Mesendoderm (in vitro differentiated cells): Measurements from ENCODE around the gene FBXW2.

ENCODE experiments used
- DNase-seq: peaks from one replicate; pipeline ENCODE4 v3.0.0; 2013
- H2AK5ac ChIP-seq: 2 replicates; pipeline ENCODE4 v1.6.1; 2013; ENCODE audit warnings: low read length, inconsistent platforms
- H2BK120ac ChIP-seq: 2 replicates; pipeline ENCODE4 v1.6.1; 2013; ENCODE audit warnings: low read depth, mild to moderate bottlenecking, low read length, moderate library complexity, mixed read lengths
- H2BK15ac ChIP-seq: replicated peaks from 2 replicates; pipeline ENCODE4 v1.6.1; 2013; ENCODE audit warnings: low read depth, mild to moderate bottlenecking, moderate library complexity
- H2BK5ac ChIP-seq: 2 replicates; pipeline ENCODE4 v1.6.1; 2013; ENCODE audit warnings: low read length, inconsistent platforms
- H3K18ac ChIP-seq: 2 replicates; pipeline ENCODE4 v1.6.1; 2013; ENCODE audit warnings: mild to moderate bottlenecking, low read length, mixed read lengths
- H3K23ac ChIP-seq: one replicate; pipeline ENCODE4 v1.6.1; 2013; ENCODE audit warnings: low read length
- H3K27ac ChIP-seq: 2 replicates; pipeline ENCODE4 v1.5.1; 2013; ENCODE audit warnings: low read depth, mild to moderate bottlenecking, inconsistent platforms, low read length, moderate library complexity
- H3K27me3 ChIP-seq: 2 replicates; pipeline ENCODE4 v1.6.1; 2013; ENCODE audit warnings: low read length, control low read depth, mild to moderate bottlenecking, inconsistent platforms; ENCODE audit not compliant: insufficient read depth, poor library complexity
- H3K36me3 ChIP-seq: 2 replicates; pipeline ENCODE4 v1.6.1; 2013; ENCODE audit warnings: low read length, inconsistent platforms; ENCODE audit not compliant: control insufficient read depth, insufficient read depth
- H3K4ac ChIP-seq: one replicate; pipeline ENCODE4 v1.6.1; 2013; ENCODE audit warnings: low read depth, mild to moderate bottlenecking, low read length, moderate library complexity
- H3K4me1 ChIP-seq: 2 replicates; pipeline ENCODE4 v1.6.1; 2013; ENCODE audit warnings: low read depth, low read length, inconsistent platforms; ENCODE audit not compliant: control insufficient read depth
- H3K4me2 ChIP-seq: 2 replicates; pipeline ENCODE4 v1.6.1; 2013; ENCODE audit warnings: low read length
- H3K4me3 ChIP-seq: 2 replicates; pipeline ENCODE4 v1.5.1; 2013; ENCODE audit warnings: mild to moderate bottlenecking, low read length
- H3K56ac ChIP-seq: one replicate; pipeline ENCODE4 v1.6.1; 2013; ENCODE audit warnings: low read length
- H3K79me1 ChIP-seq: 2 replicates; pipeline ENCODE4 v1.6.1; 2013; ENCODE audit warnings: low read length, inconsistent platforms
- H3K79me2 ChIP-seq: 2 replicates; pipeline ENCODE4 v1.6.1; 2013; ENCODE audit warnings: mild to moderate bottlenecking, low read length; ENCODE audit not compliant: control insufficient read depth, insufficient read depth
- H3K9ac ChIP-seq: 2 replicates; pipeline ENCODE4 v1.6.1; 2013; ENCODE audit warnings: low read length, inconsistent platforms
- H4K5ac ChIP-seq: one replicate; pipeline ENCODE4 v1.6.1; 2013; ENCODE audit warnings: low read length
- H4K8ac ChIP-seq: one replicate; pipeline ENCODE4 v1.6.1; 2013; ENCODE audit warnings: low read depth, mild to moderate bottlenecking, control low read depth, low read length, moderate library complexity
- WGBS: extraction: QIAGEN DNeasy Blood & Tissue Kit; methylation state at CpG from one replicate; pipeline ENCODE4 v1.1.7; 2013; ENCODE audit warnings: low lambda C conversion rate, missing lambda C conversion rate; ENCODE audit not compliant: insufficient coverage; ENCODE audit errors: extremely low coverage; 5-methylcytosine and 5-hydroxymethylcytosine counted together

The FBXW2 gene

GRCh38 chr9:120725907-120726306, 67.3 kb downstream of the FBXW2 start:
- WGBS: no CpG with 5 or more reads among the region's 1 CpG
- Histone ChIP-seq H3K18ac (no peak overlapping the region), H3K23ac (no peak overlapping the region), H2BK5ac (no peak overlapping the region), H3K56ac (no peak overlapping the region), H2AK5ac (no peak overlapping the region), H3K4me3 (no peak overlapping the region), H3K27me3 (no peaks in the 10 kb centered on the region), H3K4ac (no peak overlapping the region), H3K79me1 (no peaks in the 10 kb centered on the region), H3K4me2 (no peak overlapping the region), H2BK120ac (no peak overlapping the region), H2BK15ac (no peak overlapping the region), H3K4me1 (peaks cover 3% of the 10 kb centered on the region), H4K5ac (no peak overlapping the region), H3K79me2 (no peaks in the 10 kb centered on the region), H3K27ac (no peak overlapping the region), H4K8ac (no peak overlapping the region), H3K36me3 (no peaks in the 10 kb centered on the region), H3K9ac (no peak overlapping the region)
- DNase-seq: no peak

- Histone ChIP-seq H3K36me3 (no peaks in the 10 kb centered on the region), H3K79me2 (no peaks in the 10 kb centered on the region), H3K9ac (no peak overlapping the region), H3K27me3 (no peaks in the 10 kb centered on the region), H3K4ac (no peak overlapping the region), H2AK5ac (no peak overlapping the region), H3K56ac (no peak overlapping the region), H4K8ac (no peak overlapping the region), H3K18ac (no peak overlapping the region), H4K5ac (no peak overlapping the region), H3K79me1 (no peaks in the 10 kb centered on the region), H3K27ac (no peak overlapping the region), H2BK15ac (no peak overlapping the region), H3K4me3 (no peak overlapping the region), H2BK5ac (no peak overlapping the region), H3K23ac (no peak overlapping the region), H3K4me2 (no peak overlapping the region), H3K4me1 (peaks cover under 1% of the 10 kb centered on the region), H2BK120ac (no peak overlapping the region)
- no peak for DNase-seq
- WGBS: no CpG with 5 or more reads among the region's 1 CpG
These were observed 68.3 kb downstream of the FBXW2 start for GRCh38 chr9:120724757-120725400.

GRCh38 chr9:120723565-120723964, 69.7 kb downstream of the FBXW2 start:
- H3K4me2 ChIP-seq: no peak overlapping the region
- H3K27me3 ChIP-seq: no peaks in the 10 kb centered on the region
- H4K8ac ChIP-seq: no peak overlapping the region
- H3K4me1 ChIP-seq: no peaks in the 10 kb centered on the region
- no peak overlapping the region for H3K9ac ChIP-seq
- H3K56ac ChIP-seq: no peak overlapping the region
- no peak overlapping the region for H2BK120ac ChIP-seq
- no peak overlapping the region for H4K5ac ChIP-seq
- no peak overlapping the region for H3K23ac ChIP-seq
- H3K4me3 ChIP-seq: no peak overlapping the region
- H3K4ac ChIP-seq: no peak overlapping the region
- no peak overlapping the region for H2BK15ac ChIP-seq
- no peak overlapping the region for H2AK5ac ChIP-seq
- H3K79me1 ChIP-seq: no peaks in the 10 kb centered on the region
- no peak overlapping the region for H2BK5ac ChIP-seq
- no peaks in the 10 kb centered on the region for H3K79me2 ChIP-seq
- no CpG with 5 or more reads among the region's 3 CpGs for WGBS
- DNase-seq: no peak
- H3K27ac ChIP-seq: no peak overlapping the region
- H3K36me3 ChIP-seq: no peaks in the 10 kb centered on the region
- H3K18ac ChIP-seq: no peak overlapping the region

- Histone ChIP-seq H3K9ac (no peak overlapping the region), H3K56ac (no peak overlapping the region), H3K4me2 (no peak overlapping the region), H3K27me3 (no peaks in the 10 kb centered on the region), H3K18ac (no peak overlapping the region), H2BK120ac (no peak overlapping the region), H3K36me3 (no peaks in the 10 kb centered on the region), H3K23ac (no peak overlapping the region), H4K5ac (no peak overlapping the region), H3K27ac (no peak overlapping the region), H3K4ac (no peak overlapping the region), H3K4me1 (no peaks in the 10 kb centered on the region), H3K4me3 (no peak overlapping the region), H3K79me2 (no peaks in the 10 kb centered on the region), H2BK5ac (no peak overlapping the region), H4K8ac (no peak overlapping the region), H3K79me1 (no peaks in the 10 kb centered on the region), H2BK15ac (no peak overlapping the region), H2AK5ac (no peak overlapping the region)
- no peak for DNase-seq
- no CpG with 5 or more reads among the region's 4 CpGs for WGBS
These were observed 72.8 kb downstream of the FBXW2 start for GRCh38 chr9:120720404-120720803.

GRCh38 chr9:120718316-120718715, 74.9 kb downstream of the FBXW2 start:
- Histone ChIP-seq H3K56ac (no peak overlapping the region), H3K36me3 (no peaks in the 10 kb centered on the region), H3K79me1 (no peaks in the 10 kb centered on the region), H2BK5ac (no peak overlapping the region), H3K4me2 (no peak overlapping the region), H3K27me3 (peaks cover 1% of the 10 kb centered on the region), H3K18ac (no peak overlapping the region), H3K27ac (no peak overlapping the region), H4K5ac (no peak overlapping the region), H3K79me2 (no peaks in the 10 kb centered on the region), H3K4me3 (no peak overlapping the region), H4K8ac (no peak overlapping the region), H3K23ac (no peak overlapping the region), H2BK15ac (no peak overlapping the region), H3K4me1 (no peaks in the 10 kb centered on the region), H2BK120ac (no peak overlapping the region), H3K4ac (no peak overlapping the region), H2AK5ac (no peak overlapping the region), H3K9ac (no peak overlapping the region)
- WGBS: no CpG with 5 or more reads among the region's 3 CpGs
- DNase-seq: no peak

- WGBS: no CpG with 5 or more reads among the region's 2 CpGs
These were observed 76.0 kb downstream of the FBXW2 start for GRCh38 chr9:120717176-120717575.

More at GRCh38 chr9:120717176-120717575, 76.0 kb downstream of the FBXW2 start:
- H3K18ac ChIP-seq: no peak overlapping the region
- no peak overlapping the region for H3K4ac ChIP-seq
- H3K4me1 ChIP-seq: no peaks in the 10 kb centered on the region
- H2BK5ac ChIP-seq: no peak overlapping the region
- peaks cover 5% of the 10 kb centered on the region for H3K27me3 ChIP-seq
- H2BK120ac ChIP-seq: no peak overlapping the region
- H3K9ac ChIP-seq: no peak overlapping the region
- no peak overlapping the region for H4K8ac ChIP-seq
- H3K56ac ChIP-seq: no peak overlapping the region
- no peak for DNase-seq
- H3K79me1 ChIP-seq: no peaks in the 10 kb centered on the region
- no peak overlapping the region for H3K23ac ChIP-seq
- H3K4me2 ChIP-seq: no peak overlapping the region
- H2BK15ac ChIP-seq: no peak overlapping the region
- no peak overlapping the region for H2AK5ac ChIP-seq
- no peaks in the 10 kb centered on the region for H3K79me2 ChIP-seq
- no peak overlapping the region for H3K27ac ChIP-seq
- no peaks in the 10 kb centered on the region for H3K36me3 ChIP-seq
- H3K4me3 ChIP-seq: no peak overlapping the region
- H4K5ac ChIP-seq: no peak overlapping the region
